K562 (cell line): ENCODE results near the gene CNKSR1. TPM values are rescaled to one million over a fixed set of nuclear protein-coding genes. Genes with fewer than 3 reads are reported as not detected.

Experiments
- ATAC-seq: fragments of 200-7000 bp; cut with Tn5 transposase; 3 replicates; pipeline ENCODE4 v1.9.1; 2020; ENCODE audit warnings: moderate library complexity
- BruUV-seq: library from RNA; stranded (reverse); fragments of 400-500 nt; replicated peaks from 2 replicates; lab custom pipeline; 2021; lab: Mats Ljungman, UMichigan
- CTCF ChIA-PET: fragments of 300-600 bp; formaldehyde crosslinking; extraction: SDS; loops from one replicate; lab custom pipeline; 2021; ENCODE audit warnings: low intra/inter-chr PET ratio; lab: Yijun Ruan, JAX
- POLR2A ChIA-PET: fragments of 300-600, 350-650 bp; sonication (Branson Sonifier 250); formaldehyde crosslinking; extraction: SDS; loops from one replicate; lab custom pipeline; 2021; ENCODE audit warnings: antibody characterized with exemption, inconsistent platforms; lab: Yijun Ruan, JAX
- DNase-seq, 4 experiments: peaks; one replicate each; pipeline versions ENCODE4 v3.0.0 to v3.0.0-alpha.2; 2011 to 2018; ENCODE audit warnings: low spot score in 3 of 4, mixed read lengths in 3 of 4; ENCODE audit errors: extremely low read depth in 1 of 4
- FAIRE-seq: peaks from 2 replicates; lab custom pipeline; 2011; peaks lifted over from hg19 to GRCh38; lab: Jason Lieb, UNC
- H2AFZ ChIP-seq: 2 replicates; pipeline ENCODE4 v1.6.0; 2011; ENCODE audit warnings: low read depth, low read length, control low read depth, inconsistent platforms
- H3K27ac ChIP-seq: fragments of 200-600 bp; 3 replicates; pipeline ENCODE4 v1.8.0; 2011; ENCODE audit warnings: low read depth, mild to moderate bottlenecking, control low read depth, inconsistent platforms, low read length, moderate library complexity, mixed read lengths; ENCODE audit errors: extremely low read depth
- H3K27me3 ChIP-seq, 2 experiments: fragments of 300-600 bp in 1 of 2; 2 replicates in 1 of 2; 3 replicates in 1 of 2; pipeline versions ENCODE4 v1.6.0 to v1.8.0; 2011; ENCODE audit warnings: inconsistent platforms in 2 of 2, low read length in 2 of 2, mild to moderate bottlenecking in 1 of 2, mixed read lengths in 1 of 2, moderate library complexity in 1 of 2; ENCODE audit not compliant: control insufficient read depth in 2 of 2, insufficient read depth in 2 of 2
- H3K36me3 ChIP-seq: fragments of 300-600 bp; 3 replicates; pipeline ENCODE4 v1.8.0; 2011; ENCODE audit warnings: mild to moderate bottlenecking, low read length, inconsistent platforms; ENCODE audit not compliant: control insufficient read depth, insufficient read depth
- H3K4me1 ChIP-seq, 2 experiments: fragments of 200-600 bp in 1 of 2; replicated peaks in 1 of 2; 2 replicates in 1 of 2; 3 replicates in 1 of 2; pipeline versions ENCODE4 v1.5.1 to v1.8.0; 2011; ENCODE audit warnings: inconsistent platforms in 2 of 2, low read length in 2 of 2, mild to moderate bottlenecking in 1 of 2, mixed read lengths in 1 of 2, moderate library complexity in 1 of 2; ENCODE audit not compliant: control insufficient read depth in 2 of 2, insufficient read depth in 2 of 2
- H3K4me2 ChIP-seq: 2 replicates; pipeline ENCODE4 v1.6.1; 2011; ENCODE audit warnings: low read length, control low read depth, inconsistent platforms, mixed read lengths; ENCODE audit not compliant: insufficient read depth
- H3K4me3 ChIP-seq: fragments of 200-600 bp; sonication (generic), shearing (Covaris generic); 2 replicates; pipeline ENCODE4 v1.5.1; 2016; ENCODE audit warnings: control low read depth, inconsistent platforms
- H3K79me2 ChIP-seq: fragments of 200-600 bp; 3 replicates; pipeline ENCODE4 v1.8.0; 2011; ENCODE audit warnings: low read length, inconsistent platforms; ENCODE audit not compliant: control insufficient read depth, insufficient read depth
- H3K9ac ChIP-seq, 2 experiments: 2 replicates each; pipeline versions ENCODE4 v1.6.0 to v1.6.1; 2011; ENCODE audit warnings: low read depth in 2 of 2, low read length in 2 of 2, control low read depth in 1 of 2, inconsistent platforms in 1 of 2, mild to moderate bottlenecking in 1 of 2, mixed read lengths in 1 of 2; ENCODE audit not compliant: insufficient read depth in 1 of 2
- H3K9me1 ChIP-seq: one replicate; pipeline ENCODE4 v1.6.0; 2011; ENCODE audit warnings: inconsistent platforms, mild to moderate bottlenecking, low read length, moderate library complexity; ENCODE audit not compliant: control insufficient read depth, insufficient read depth
- H3K9me3 ChIP-seq: replicated peaks from 2 replicates; pipeline ENCODE4 v1.5.1; 2011; ENCODE audit warnings: low read depth, low read length, inconsistent platforms; ENCODE audit not compliant: control insufficient read depth, insufficient read depth
- H4K20me1 ChIP-seq: replicated peaks from 2 replicates; pipeline ENCODE4 v1.6.1; 2011; ENCODE audit warnings: low read length, inconsistent platforms, mixed read lengths; ENCODE audit not compliant: control insufficient read depth, insufficient read depth
- ESRRA ChIP-seq: fragments of 450-650 bp; IDR thresholded peaks from 2 replicates; pipeline ENCODE4 v1.6.1; 2014; ENCODE audit warnings: low read depth, mild to moderate bottlenecking, moderate library complexity, borderline replicate concordance
- FOXA3 ChIP-seq, 2 experiments: fragments of 450-650 bp in 1 of 2; sonication (generic) in 1 of 2; formaldehyde crosslinking; IDR thresholded peaks in 1 of 2; conservative IDR thresholded peaks in 1 of 2; 2 replicates each; pipeline versions ENCODE4 v1.4.0 to v1.8.0; 2020 to 2022; ENCODE audit warnings: mild to moderate bottlenecking in 2 of 2, missing genetic modification reagents in 1 of 2
- MAZ ChIP-seq, 2 experiments: fragments of 450-650 bp in 1 of 2; sonication (generic) in 1 of 2; formaldehyde crosslinking; IDR thresholded peaks in 1 of 2; conservative IDR thresholded peaks in 1 of 2; 2 replicates each; pipeline versions ENCODE4 v1.4.0 to v1.5.0; 2020; ENCODE audit warnings: mild to moderate bottlenecking in 1 of 2, missing genetic modification reagents in 1 of 2
- PHTF2 ChIP-seq: fragments of 250-450 bp; sonication (Bioruptor Pico); IDR thresholded peaks from 2 replicates; pipeline ENCODE4 v1.5.0; 2021; ENCODE audit warnings: mild to moderate bottlenecking
- RAD21 ChIP-seq, 2 experiments: fragments of 250-450 bp in 1 of 2; fragments of 450-650 bp in 1 of 2; sonication (Bioruptor Pico) in 1 of 2; formaldehyde crosslinking in 1 of 2; IDR thresholded peaks in 1 of 2; conservative IDR thresholded peaks in 1 of 2; 2 replicates each; pipeline versions ENCODE4 v1.4.0 to v1.8.0; 2020 to 2022; ENCODE audit warnings: mild to moderate bottlenecking in 2 of 2, moderate library complexity in 1 of 2
- SMC3 ChIP-seq: conservative IDR thresholded peaks from 2 replicates; pipeline ENCODE4 v1.6.1; 2011; ENCODE audit warnings: low read depth, low read length, improper control_type of control experiment; ENCODE audit not compliant: insufficient read depth
- ZC3H8 ChIP-seq: fragments of 450-650 bp; IDR thresholded peaks from 2 replicates; pipeline ENCODE4 v1.6.1; 2017
- ZNF707 ChIP-seq: fragments of 250-450 bp; sonication (Bioruptor Pico); conservative IDR thresholded peaks from 2 replicates; pipeline ENCODE4 v1.8.0; 2022; ENCODE audit warnings: inconsistent platforms, mild to moderate bottlenecking, moderate library complexity
- WGBS: fragments of 100-300 bp; shearing (Covaris generic); methylation state at CpG from one replicate; pipeline ENCODE4 v1.1.6; 2016; ENCODE audit warnings: low coverage, mixed read lengths; ENCODE audit not compliant: insufficient coverage; ENCODE audit errors: missing lambda C conversion rate; 5-methylcytosine and 5-hydroxymethylcytosine counted together
- in situ Hi-C: fragments of 300-500 bp; cut with MboI; formaldehyde crosslinking; loops from 4 replicates; pipeline ENCODE4 v1.15.0; 2018; ENCODE audit warnings: inconsistent platforms, mixed read lengths
- intact Hi-C: fragments of 100-400 bp; cut with micrococcal nuclease; formaldehyde crosslinking; loops from 2 replicates; pipeline ENCODE4 v1.14.2; 2022
- polyA plus RNA-seq, 8 experiments: library from polyadenylated mRNA; depleted of rRNA in 4 of 8; stranded (reverse) in 5 of 8; unstranded in 3 of 8; fragments of >200 nt; fragmentation: Nextera tagmentation in 2 of 8; fragmentation: Illumina TruSeq in 1 of 8; extraction: Ambion mirVana in 2 of 8; extraction: Trizol in 1 of 8; gene quantifications; 2 replicates each; pipeline versions ENCODE4 v1.2.1 to v1.2.3, GENCODE V29; 2011 to 2014; ENCODE audit warnings: inconsistent platforms in 1 of 8, missing spikeins in 1 of 8
- total RNA-seq, 7 experiments: library from RNA; depleted of rRNA in 6 of 7; stranded (reverse); fragments of >200 nt in 6 of 7; fragmentation: Illumina TruSeq in 2 of 7; extraction: Trizol in 2 of 7; gene quantifications; 2 replicates each; pipeline versions ENCODE4 v1.2.1 to v1.2.3, GENCODE V29; 2011 to 2021; ENCODE audit warnings: low replicate concordance in 1 of 7
- TF ChIP-seq, protein P1 (sequence below): sonication (generic); formaldehyde crosslinking; IDR thresholded peaks from 2 replicates; pipeline ENCODE4 v1.8.1; 2023; ENCODE audit warnings: mild to moderate bottlenecking, missing genetic modification reagents
- TF ChIP-seq, protein P2 (sequence below), 2 experiments: fragments of 450-650 bp; formaldehyde crosslinking in 1 of 2; IDR thresholded peaks; 2 replicates each; pipeline versions ENCODE4 v1.4.0 to v1.6.1; 2014 to 2020; ENCODE audit warnings: mild to moderate bottlenecking in 2 of 2, borderline replicate concordance in 1 of 2, low read depth in 1 of 2

The CNKSR1 gene
- total and polyA plus RNA-seq, 9 of the 15 experiments (the other 6 are each of a cell fraction or from before 2014, with no cell fraction given): 0.03 to 2.8 (median 1.1) TPM

DNA sequence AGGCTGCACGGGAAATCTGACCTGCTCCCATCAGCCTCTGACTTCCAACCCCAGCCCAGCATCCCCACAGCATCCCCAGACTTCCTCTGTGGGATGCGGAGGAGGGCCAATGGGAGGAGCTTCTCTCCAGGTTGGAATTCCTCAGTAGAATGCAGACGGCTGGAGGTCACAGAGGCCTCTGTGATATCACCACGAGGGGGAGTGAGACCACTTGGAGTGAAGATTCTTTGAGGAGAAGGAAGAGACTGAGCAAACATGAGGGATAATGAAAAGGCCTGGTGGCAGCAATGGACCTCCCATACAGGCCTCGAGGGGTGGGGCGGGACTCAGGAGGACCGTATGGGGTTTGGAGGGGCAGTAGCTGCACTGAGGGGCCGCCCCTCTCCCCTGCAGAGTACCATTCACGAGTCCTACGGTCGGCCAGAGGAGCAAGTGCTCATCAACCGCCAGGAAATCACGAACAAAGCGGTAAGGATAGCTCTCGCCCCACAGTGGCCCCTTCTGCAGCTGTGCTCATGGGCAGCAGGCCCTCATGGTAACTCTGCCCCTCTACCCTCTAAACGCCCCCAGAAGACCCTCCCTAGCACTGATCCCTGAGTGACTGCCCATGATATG lies 13.2 kb downstream of the CNKSR1 start, which contains the start of gene CATSPER4:
Gene CATSPER4, plus strand, starts transcription at position 230 of the 615 bp plus-strand sequence. Its CDS starts 26 bp downstream, at position 256.
- BruUV-seq: no TSS peak
- no peak for TF ChIP-seq ZC3H8
- no peak for TF ChIP-seq ZNF707 (CRISPR knock-in tag)
- TF ChIP-seq, protein P1, sequence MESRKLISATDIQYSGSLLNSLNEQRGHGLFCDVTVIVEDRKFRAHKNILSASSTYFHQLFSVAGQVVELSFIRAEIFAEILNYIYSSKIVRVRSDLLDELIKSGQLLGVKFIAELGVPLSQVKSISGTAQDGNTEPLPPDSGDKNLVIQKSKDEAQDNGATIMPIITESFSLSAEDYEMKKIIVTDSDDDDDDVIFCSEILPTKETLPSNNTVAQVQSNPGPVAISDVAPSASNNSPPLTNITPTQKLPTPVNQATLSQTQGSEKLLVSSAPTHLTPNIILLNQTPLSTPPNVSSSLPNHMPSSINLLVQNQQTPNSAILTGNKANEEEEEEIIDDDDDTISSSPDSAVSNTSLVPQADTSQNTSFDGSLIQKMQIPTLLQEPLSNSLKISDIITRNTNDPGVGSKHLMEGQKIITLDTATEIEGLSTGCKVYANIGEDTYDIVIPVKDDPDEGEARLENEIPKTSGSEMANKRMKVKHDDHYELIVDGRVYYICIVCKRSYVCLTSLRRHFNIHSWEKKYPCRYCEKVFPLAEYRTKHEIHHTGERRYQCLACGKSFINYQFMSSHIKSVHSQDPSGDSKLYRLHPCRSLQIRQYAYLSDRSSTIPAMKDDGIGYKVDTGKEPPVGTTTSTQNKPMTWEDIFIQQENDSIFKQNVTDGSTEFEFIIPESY (CRISPR knock-in tag): peak; percentile 89
- peak in 1 of 2 experiments; percentile 47; a peak in 2 of 4 replicates for TF ChIP-seq MAZ (CRISPR knock-in tag; conservative IDR thresholded peaks at IDR 0.05 in 1 of 2, IDR thresholded peaks at IDR 0.05 in 1 of 2)
- peak; percentile 57 to 82 for TF ChIP-seq RAD21 (CRISPR knock-in tag; conservative IDR thresholded peaks at IDR 0.05 in 1 of 2, IDR thresholded peaks at IDR 0.05 in 1 of 2)
- TF ChIP-seq, protein P2, sequence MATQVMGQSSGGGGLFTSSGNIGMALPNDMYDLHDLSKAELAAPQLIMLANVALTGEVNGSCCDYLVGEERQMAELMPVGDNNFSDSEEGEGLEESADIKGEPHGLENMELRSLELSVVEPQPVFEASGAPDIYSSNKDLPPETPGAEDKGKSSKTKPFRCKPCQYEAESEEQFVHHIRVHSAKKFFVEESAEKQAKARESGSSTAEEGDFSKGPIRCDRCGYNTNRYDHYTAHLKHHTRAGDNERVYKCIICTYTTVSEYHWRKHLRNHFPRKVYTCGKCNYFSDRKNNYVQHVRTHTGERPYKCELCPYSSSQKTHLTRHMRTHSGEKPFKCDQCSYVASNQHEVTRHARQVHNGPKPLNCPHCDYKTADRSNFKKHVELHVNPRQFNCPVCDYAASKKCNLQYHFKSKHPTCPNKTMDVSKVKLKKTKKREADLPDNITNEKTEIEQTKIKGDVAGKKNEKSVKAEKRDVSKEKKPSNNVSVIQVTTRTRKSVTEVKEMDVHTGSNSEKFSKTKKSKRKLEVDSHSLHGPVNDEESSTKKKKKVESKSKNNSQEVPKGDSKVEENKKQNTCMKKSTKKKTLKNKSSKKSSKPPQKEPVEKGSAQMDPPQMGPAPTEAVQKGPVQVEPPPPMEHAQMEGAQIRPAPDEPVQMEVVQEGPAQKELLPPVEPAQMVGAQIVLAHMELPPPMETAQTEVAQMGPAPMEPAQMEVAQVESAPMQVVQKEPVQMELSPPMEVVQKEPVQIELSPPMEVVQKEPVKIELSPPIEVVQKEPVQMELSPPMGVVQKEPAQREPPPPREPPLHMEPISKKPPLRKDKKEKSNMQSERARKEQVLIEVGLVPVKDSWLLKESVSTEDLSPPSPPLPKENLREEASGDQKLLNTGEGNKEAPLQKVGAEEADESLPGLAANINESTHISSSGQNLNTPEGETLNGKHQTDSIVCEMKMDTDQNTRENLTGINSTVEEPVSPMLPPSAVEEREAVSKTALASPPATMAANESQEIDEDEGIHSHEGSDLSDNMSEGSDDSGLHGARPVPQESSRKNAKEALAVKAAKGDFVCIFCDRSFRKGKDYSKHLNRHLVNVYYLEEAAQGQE (IDR thresholded peaks at IDR 0.05; ENCODE audit: borderline replicate concordance): peak; percentile 82
- TF ChIP-seq, protein P2 (CRISPR knock-in tag; IDR thresholded peaks at IDR 0.05; ENCODE audit: low read depth): no peak
- TF ChIP-seq PHTF2 (CRISPR knock-in tag): no peak
- peak; percentile 59 for TF ChIP-seq ESRRA
- TF ChIP-seq FOXA3 (CRISPR knock-in tag; conservative IDR thresholded peaks at IDR 0.05 in 1 of 2, IDR thresholded peaks at IDR 0.05 in 1 of 2): no peak
- TF ChIP-seq SMC3: peak; percentile 56

More for the DNA sequence above, 13.2 kb downstream of the CNKSR1 start, which contains the start of gene CATSPER4:
- peak within 1 kb of the TSS; percentile 75 for H2AFZ ChIP-seq
- no peaks in the 10 kb centered on the region for H3K36me3 ChIP-seq
- H3K27ac ChIP-seq: no peak within 1 kb of the TSS
- FAIRE-seq: peak; percentile 76
- in situ Hi-C loops: no loop called here
- H3K9me3 ChIP-seq: no peaks in the 10 kb centered on the region
- intact Hi-C loops: loop anchor here (1.0 kb wide), 4 partner anchors 43 to 201 kb away; no protein-coding TSS in a partner anchor
- peak; percentile 73 to 75 (median 74) for DNase-seq
- ChIA-PET POLR2A (interaction anchor here (0.6 to 1.4 kb wide), 5 partner anchors 9 to 25 kb away, joined by 3 to 8 read pairs (median 3); partner anchors contain the start of gene ZNF593), CTCF (interaction anchor here (0.7 to 1.6 kb wide), 4 partner anchors 44 to 201 kb away, joined by 3 to 4 read pairs (median 4); partner anchors contain the start of gene CEP85)
- no peak within 1 kb of the TSS for H3K4me2 ChIP-seq
- no peaks in the 10 kb centered on the region for H3K9me1 ChIP-seq
- H3K4me1 ChIP-seq: peaks cover 0 to 23% of the 10 kb centered on the region in 2 experiments; a peak in 2 of 5 replicates
- no peaks in the 10 kb centered on the region for H3K27me3 ChIP-seq
- 0 out of 2 replicates have a peak, but pooled peaks cover 6% of the 10 kb centered on the region for H4K20me1 ChIP-seq
- 45% methylated on average over 15 of the region's 16 CpGs for WGBS
- no peak within 1 kb of the TSS for H3K4me3 ChIP-seq
- peak within 1 kb of the TSS in 1 of 2 experiments; percentile 56; a peak in 1 of 4 replicates for H3K9ac ChIP-seq
- no peaks in the 10 kb centered on the region for H3K79me2 ChIP-seq
- peak; percentile 87 for ATAC-seq
